Stimulated activated CD4-positive, alpha-beta T cell treated with anti-CD3 and anti-CD28 coated beads, Interleukin-1b, Interleukin-23, amount 100 ng/mL, for 1 hour (primary cell): ENCODE measurements around the gene POTEC.
"Not testable (repeated sequence)": the region's sequence is repeated elsewhere in the genome, so short reads cannot be mapped to it uniquely, and the experiment has no call there.

Source experiments
- DNase-seq, 2 donors: peaks; one replicate each; pipeline ENCODE4 v3.0.0-alpha.2; 2020; ENCODE audit warnings: low read depth in 2 of 2

The POTEC gene

DNA sequence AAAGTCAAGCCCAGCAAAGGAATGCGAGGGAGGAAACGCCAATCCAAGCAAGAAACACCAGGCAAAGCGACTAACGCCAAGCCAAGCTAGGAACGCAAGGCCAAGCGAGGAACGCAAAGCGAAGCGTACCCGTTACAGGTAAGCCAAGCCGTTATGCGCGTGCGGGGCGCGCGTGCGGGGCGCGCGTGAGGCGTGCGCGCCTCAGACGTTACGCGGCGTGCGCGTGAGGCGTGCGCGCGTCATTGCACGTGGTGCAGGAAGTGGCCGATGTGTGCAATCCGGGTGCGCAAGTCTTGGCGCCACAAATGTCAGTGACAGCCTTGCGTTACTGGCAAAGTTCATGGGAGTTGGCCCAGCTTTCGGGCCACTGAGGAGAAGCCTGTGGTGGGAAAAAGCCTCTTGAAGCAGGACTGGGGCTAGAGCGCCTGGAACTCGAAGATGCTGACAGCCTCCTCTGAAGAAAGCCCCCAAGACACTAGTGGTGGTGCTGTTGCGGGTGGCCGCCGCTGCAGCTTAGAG lies at the start of gene POTEC:
POTEC (minus strand) TSS at position 155 of the 519 bp plus-strand sequence. CDS start 454 bp downstream, outside the sequence.
- DNase-seq = not testable (repeated sequence)

DNA sequence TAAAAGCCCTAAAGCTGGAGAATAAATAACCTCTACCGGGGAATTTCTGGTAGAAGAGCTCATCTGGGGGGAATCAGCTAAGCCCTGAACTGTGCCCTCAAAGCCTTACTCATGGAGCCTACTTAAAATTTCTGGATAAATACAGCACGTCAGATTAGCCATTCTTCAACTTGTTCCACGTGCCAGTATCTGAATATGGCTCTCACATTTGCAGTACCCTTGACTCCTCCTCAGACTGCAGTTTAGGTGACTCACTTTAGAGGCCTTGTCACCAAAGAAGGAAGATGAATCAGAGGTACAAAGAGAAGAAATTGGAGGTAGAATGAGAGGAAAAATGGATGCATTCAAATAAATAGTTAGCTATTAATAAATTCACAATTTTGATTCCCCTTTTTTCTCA lies 34.6 kb upstream of the POTEC start:
- no peak for DNase-seq

DNA sequence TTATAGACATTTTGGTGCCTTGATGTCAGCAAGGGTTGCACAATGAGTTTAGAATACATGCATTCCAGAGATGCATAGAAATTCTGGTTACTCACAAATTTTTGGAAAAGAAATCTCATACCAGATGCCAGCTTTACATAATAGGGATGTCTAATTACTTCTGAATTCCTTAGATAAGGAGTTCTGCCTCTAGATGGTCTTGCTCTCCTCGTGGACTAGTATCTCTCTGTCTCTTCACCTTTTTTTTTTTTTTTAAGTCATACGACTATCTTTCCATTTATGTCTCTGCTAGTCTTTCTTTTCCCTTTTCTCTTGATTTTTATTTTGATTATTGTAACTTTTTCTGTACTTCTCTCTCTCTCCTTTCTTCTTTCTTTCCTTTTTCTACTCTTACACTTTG lies 16.1 kb upstream of the POTEC start:
- DNase-seq = not testable (repeated sequence)

- not testable (repeated sequence) for DNase-seq
These were observed 11.7 kb downstream of the POTEC start for GRCh38 chr18:14531659-14532058.

GRCh38 chr18:14510707-14511106 lies 32.7 kb downstream of the POTEC start:
- DNase-seq = not testable (repeated sequence)

DNA sequence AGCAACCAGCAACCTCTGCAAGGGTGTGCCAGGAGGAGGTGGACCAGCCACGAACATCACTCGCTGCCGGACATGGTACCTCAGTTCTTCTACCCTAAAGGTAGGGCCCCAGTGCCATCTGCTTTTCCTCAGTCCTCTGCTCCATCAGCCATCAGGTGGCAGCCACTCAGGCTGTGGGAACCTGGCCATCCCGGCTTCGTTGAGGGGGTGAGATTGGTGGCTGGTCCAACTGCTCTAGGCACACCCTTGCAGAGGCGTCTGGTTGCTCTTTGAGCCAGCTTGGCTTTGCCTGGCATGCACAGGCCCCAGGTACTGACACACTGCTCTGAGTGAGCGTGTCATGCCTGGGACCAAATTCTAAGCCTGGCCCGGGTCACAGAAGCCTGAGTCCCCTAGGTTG lies 39.7 kb downstream of the POTEC start:
- not testable (repeated sequence) for DNase-seq

DNA sequence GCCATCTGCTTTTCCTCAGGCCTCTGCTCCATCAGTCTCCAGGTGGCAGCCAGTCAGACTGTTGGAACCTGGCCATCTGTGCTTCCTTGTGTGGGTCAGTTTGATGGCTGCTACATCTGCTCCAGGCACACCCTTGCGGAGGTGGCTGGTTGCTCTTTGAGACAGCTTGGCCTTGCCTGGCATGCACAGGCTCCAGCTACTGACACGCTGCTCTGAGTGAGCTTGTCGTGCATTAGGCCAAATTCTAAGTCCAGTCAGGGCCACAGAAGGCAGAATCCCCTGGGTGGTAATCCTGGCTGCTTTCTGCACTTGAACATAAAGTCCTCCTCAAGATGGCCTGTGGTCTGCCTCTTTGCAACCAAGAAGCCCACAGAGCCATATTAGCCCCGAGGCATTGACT lies 41.5 kb downstream of the POTEC start:
- DNase-seq = not testable (repeated sequence)

- not testable (repeated sequence) for DNase-seq
These were observed 54.0 kb downstream of the POTEC start for GRCh38 chr18:14489256-14490014.

- not testable (repeated sequence) for DNase-seq
These were observed 54.6 kb downstream of the POTEC start for GRCh38 chr18:14488789-14489188.

DNA sequence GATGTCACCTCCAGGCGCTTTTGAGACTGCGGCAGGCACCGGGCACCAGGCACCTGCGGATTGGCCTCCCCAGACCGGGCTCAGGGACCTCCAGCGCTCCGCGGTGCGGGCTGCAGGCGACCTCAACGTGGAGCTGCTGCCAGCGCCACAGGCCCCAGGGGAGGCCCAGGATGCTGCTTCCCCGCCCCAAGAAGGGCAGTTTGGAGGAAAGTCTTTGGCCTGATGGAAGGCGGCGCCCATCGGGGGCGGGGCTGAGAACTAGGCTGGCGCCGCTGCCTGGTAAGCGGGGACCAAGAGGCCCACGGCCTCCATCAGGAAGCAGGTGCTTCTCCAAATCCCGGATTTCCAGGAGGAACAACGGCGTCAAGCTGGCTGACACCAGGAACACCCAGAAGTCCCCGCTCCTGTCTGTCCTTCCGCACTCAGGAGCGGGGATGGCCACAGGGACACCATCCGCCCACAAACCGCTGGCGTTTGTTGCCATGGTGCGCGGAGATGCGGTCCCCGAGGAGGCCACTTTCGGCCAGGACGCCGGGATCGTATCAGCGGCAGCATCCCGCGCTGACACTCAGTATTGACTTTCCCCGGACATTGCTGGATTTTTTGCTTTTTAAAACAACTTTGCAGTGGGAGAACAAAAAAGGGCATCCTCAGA lies 56.3 kb downstream of the POTEC start:
- DNase-seq = not testable (repeated sequence)

DNA sequence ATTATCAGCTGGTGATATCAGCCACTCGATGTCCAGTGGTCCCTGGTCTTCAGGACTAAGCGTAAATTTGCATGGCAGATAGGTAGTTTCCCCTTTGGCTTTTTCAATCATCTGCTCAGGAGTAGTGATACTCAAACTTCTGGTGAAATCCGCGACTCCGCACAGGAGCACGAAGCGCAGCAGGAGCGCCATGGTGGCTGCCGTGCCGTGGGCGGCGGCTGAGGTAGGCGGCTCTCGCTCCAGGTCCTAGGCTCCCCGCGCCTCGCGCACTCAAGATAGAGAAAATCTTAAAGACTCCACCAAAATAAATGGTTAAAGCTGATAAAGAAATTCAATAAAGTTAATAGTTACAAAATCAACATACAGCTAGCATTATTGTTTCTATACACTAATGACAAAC lies 64.3 kb downstream of the POTEC start:
- not testable (repeated sequence) for DNase-seq

DNA sequence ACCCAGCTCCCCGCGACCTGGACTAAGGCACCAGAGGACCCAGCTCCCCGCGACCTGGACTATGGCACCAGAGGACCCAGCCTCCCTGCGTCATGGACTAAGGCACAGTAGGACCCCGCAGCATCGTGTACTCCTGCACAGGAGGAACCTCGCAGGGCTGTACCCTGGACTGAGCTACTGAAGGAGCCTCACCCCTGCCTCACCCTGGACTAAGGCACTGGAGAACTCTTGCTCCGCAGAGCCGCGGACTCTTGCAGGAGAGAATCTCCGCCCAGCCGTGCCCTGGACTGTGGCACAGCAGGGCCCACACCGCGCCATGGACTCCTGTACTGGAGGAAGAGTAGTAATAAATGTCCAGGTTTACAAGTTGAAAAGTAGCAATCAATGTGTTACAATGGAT lies 67.9 kb downstream of the POTEC start:
- not testable (repeated sequence) for DNase-seq

- DNase-seq = not testable (repeated sequence)
These were observed 68.6 kb downstream of the POTEC start for GRCh38 chr18:14474752-14475151.

- not testable (repeated sequence) for DNase-seq
These were observed 69.2 kb downstream of the POTEC start for GRCh38 chr18:14474007-14474720.

GRCh38 chr18:14473250-14474006 lies 70.0 kb downstream of the POTEC start:
- not testable (repeated sequence) for DNase-seq

DNA sequence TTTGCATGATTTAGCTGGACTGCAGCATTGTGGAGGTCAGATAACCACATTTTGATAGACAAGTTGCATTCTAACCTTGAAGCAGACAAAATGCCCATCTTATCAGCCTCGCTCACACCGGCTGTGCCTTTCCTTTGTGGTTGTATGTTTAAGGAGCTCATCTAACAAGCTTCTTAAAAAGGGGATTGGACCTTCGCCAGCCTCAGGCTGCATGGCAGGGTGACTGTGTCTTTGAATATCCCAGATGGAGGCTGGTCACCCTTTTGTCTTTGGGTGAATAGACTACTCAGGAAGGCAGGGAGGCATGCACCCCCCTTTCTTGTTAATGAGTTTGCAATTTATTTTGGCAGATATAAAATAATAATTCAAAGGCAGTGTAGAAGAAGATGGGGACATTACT lies 72.1 kb downstream of the POTEC start:
- DNase-seq = not testable (repeated sequence)

GRCh38 chr18:14470446-14470845 lies 73.0 kb downstream of the POTEC start:
- DNase-seq = not testable (repeated sequence)

DNA sequence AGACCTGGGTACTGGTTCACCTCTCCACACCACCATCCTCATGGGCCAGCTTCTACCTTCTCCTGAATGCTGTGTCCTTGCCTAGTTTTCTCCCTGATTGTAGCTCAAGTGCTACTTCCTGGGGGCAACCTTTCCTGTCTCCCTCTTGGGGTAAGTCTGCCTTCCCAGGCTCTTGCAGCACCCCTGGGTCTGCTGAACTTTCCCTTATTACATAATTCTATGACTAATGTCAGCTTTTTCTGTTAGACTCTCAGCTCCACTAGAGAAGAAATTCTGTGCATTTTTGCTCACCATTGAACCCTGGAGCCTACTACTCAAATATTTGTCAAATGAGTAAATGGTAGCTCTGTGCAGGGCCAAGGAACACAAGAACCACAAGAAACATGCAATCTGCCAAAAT lies 73.4 kb downstream of the POTEC start:
- not testable (repeated sequence) for DNase-seq

DNA sequence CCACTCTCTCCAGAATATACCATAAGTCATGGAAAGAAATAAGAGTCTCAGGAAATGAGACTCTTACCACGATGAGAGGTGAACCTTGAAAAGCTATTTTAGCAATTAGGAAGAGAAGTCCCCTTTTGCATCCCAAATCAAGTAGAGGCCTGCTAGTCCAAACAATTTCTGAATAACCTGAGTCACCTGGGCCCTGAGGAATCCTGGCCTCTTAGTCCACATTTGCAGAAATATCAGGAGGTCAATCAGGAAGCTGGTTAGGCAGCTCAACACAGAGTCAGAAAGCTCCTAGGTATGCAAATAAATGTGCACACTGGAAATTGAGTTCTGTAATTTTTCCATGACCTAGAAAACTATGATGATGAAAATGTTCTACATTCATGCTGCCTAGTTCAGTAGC lies 77.4 kb downstream of the POTEC start:
- not testable (repeated sequence) for DNase-seq
